ENCODE data around the gene ABITRAM.
"Not testable (repeated sequence)": the region's sequence is repeated elsewhere in the genome, so short reads cannot be mapped to it uniquely, and the experiment has no call there.

ABITRAM gene

DNA sequence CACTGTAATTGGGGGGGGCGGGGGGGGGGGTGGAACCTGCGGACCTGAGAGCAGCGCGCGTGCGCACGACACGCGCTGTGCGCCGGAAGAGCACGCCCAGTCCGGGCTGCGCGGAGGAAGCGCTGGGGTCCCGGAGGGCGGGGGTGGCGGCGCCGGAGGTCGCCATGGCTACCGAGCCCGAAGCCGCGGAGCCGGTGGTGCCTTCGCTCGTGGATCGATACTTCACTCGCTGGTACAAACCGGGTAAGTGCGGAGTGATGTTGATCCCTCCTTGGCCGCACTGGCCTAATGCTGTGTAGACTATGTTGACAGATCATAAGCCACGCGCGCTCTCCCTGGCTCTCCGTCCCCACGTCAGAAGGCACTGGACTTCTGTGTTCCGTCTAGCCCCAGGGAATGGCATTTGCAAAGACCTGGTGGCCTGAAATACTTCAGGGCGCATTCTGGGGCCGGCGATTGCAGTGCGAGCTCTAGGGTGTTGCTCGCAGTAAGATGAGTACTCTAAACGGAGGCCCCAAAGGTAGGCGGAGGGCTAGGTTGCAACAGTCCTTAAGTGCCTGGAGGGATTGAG, at the start of gene ABITRAM:
ABITRAM (plus strand) TSS at position 78 of the 571 bp plus-strand sequence; CDS start at position 165, 87 bp downstream.
- DNase-seq, result peak in 45 of 51 donors; percentile 42 to 98 (median 79)

DNA sequence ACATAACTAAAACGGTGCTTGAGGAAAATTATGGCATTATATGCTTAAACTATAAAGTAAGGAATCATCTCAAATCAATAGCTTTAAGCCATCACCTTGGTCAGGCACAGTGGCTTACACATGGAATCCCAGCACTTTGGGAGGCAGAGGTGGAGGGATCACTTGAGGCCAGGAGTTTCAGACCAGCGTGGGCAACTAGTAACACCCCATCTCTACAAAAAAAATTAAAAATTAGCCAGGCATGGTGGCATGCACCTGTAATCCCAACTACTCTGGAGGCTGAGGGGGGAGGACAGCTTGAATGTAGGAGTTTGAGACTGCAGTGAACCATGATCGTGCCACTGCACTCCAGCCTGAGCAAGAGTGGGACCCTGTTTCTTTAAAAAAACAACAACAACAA, 49.5 kb upstream of the ABITRAM start:
- no peak for DNase-seq

DNA sequence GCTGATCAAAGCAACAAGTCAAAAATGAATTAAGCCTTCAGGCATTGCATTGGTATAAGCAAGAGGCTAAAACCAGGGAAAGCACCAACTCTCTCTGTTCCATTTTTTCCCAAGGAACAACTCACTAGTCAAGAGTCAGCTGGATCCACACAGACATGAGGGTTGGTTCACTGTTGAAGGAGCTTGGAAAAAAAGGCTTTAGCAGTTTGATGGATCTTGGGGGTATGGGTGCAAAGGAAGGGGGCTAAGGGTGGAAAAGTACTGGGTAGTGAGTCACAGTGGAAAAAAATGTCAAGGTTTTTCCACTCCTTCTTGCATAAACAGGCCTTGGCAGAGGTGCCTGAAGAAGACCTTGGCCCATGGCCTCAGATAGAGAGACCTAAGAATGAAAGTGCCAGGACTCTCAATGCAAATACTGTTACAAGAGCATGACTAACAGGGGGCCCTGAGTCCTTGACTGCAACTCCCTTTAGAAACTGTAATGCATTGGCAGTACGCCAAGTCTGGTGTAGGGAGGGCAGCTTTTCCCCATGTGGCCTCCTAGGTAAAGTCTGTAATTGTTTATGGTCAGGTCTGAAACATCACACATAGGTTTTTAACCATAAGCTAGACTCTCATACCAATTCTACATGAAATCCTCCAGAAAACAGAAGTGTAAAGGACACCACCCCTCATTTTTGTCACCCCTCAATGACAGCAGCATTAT, 48.4 kb upstream of the ABITRAM start:
- no peak for DNase-seq

GRCh38 chr9:108886594-108887271, 47.5 kb upstream of the ABITRAM start:
- not testable (repeated sequence) for DNase-seq

- no peak for DNase-seq
Measured at GRCh38 chr9:108889649-108890067, 44.5 kb upstream of the ABITRAM start.

DNA sequence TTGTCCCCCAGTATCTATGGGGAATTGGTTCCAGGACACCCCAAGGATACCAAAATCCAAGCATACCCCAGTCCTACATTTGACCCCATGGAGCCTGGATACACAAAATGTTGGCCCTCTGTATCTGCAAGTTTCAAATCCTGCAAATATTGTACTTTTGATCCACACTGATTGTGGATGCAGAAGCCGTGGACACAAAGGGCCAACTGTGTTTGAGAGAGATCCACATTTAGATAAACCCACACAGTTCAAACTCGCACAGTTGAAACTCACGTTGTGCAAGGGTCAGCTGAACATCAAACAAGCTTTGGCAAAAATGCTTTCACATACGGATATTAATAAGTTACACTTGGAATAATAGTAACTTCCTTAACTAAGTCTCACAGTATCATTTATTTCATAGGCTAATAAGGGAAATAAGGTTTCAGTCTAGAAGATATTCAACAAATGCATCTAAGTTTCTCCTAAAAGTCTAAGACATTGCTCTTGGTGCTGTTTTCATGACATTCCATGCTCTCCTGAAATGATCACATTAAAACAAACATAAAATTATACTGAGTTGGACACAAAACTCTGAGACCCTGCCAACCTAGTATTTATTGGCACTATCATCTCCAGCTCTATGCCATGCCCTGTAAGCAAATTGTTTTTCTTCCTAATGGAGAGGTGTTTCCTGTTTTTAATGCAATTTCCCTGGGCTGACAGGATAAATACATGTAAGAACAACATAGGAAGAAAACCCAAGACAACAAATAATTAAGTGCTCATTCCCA, 39.8 kb upstream of the ABITRAM start:
- no peak for DNase-seq

DNA sequence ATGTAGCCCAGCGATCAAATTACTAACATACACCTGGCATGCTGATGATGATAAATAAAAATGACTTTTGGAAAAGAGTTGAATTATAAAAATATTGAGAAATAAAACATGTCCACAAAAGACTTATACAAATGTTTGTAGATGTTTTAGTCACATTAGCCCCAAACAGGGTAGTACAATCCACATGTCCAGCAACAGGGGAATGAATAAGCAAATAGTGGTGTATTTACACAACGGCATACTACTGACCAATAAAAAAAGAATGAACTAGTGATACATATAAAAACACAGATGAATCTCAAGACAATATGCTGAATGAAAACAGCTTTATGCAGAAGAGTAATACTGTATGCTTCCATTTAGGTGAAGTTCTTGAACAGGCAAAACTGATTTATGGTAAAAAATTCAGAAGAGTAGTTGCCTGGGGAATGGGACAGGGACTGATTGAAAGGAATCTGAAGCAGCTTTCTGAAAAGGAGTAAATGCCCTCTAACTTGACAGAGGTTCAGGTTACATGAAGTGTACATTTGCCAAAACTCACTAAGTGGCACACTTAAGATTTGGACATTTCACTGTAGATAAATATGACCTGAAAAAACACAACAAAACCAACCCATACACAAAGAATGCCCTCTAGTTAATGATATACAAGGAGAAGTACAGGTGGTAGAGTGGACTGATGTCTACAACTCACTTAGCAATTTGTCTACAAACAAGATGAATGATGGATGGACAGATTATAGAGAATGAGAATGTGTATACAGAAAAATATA, 36.7 kb upstream of the ABITRAM start:
- DNase-seq, result no peak

DNA sequence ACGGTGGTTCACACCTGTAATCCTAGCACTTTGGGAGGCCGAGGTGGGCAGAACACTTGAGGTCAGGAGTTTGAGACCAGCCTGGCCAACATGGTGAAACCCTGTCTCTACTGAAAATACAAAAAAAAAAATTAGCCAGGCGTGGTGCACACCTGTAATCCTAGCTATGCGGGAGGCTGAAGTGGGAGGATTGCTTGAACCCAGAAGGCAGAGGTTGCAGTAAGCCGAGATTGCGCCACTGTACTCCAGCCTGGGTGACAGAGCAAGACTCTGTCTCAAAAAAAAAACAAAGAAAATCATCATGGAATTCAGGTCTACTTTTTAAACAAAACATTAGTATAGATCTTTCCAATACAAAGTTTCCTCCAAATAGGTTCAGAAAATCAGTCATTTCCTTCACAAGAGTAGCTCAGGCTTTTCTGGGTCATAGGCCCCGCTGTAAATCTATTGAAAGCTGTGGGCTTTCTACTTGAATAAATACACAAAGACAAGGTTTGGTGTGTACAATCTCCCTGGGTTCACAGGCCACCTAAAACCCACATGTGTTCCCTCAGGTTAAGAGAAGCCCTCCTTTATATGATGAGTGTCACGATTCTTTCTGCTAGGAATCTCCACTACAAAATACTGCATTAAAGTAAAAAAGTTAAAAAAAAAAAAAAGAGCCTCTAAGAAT, 35.0 kb upstream of the ABITRAM start:
- not testable (repeated sequence) for DNase-seq

DNA sequence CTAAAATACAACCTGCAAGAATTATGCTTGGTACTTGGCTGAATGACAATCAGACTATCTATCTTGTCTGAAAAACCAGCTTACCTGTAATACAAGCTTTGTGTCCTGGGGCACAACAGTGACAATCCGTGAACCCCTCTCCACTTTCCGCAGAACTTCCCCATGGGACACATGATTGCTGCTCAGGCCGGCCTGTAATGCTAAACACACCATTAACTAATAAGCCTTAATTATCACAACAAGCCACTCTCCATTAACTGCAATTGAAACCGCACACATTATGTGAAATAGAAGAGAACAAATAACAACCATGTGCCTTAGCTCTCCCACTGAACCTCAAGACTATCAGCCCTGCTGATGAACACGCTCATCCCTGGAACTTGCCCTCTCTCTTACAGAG, 34.0 kb upstream of the ABITRAM start:
- no peak for DNase-seq

DNA sequence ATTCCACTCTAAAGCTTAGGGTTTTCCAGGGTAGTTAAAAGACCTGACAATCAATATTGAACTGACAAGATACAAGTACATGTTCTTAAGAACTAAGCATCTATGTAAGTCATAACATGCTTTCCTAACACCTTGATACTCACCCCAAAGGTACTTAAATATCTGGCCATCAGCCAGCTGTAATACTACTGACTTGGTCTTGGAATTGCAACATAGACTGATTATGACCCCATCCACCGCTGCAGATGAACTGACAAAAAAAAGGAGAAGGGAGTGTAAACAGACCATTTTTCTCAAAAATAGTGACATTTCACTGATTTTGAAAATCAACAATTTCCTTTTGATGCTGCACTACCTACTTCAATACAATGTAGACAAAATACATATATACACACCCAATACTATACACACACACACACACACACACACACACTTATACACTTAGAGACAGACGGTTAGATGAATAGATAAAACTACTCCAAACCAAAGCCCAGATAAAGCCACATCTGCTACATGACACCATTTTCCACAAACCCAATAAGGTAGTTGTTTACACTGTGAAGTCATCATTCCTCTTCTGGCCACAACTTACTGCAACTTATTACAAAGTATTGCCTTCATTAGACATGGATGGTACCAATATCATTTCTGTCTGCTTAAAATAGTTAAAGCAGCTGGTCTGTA, 30.6 kb upstream of the ABITRAM start:
- DNase-seq, result no peak

GRCh38 chr9:108904161-108904560, 30.0 kb upstream of the ABITRAM start:
- no peak for DNase-seq

GRCh38 chr9:108905494-108905893, 28.7 kb upstream of the ABITRAM start:
- DNase-seq, result no peak

- no peak for DNase-seq
Measured at GRCh38 chr9:108910402-108910801, 23.8 kb upstream of the ABITRAM start.

GRCh38 chr9:108910914-108911313, 23.3 kb upstream of the ABITRAM start:
- no peak for DNase-seq

GRCh38 chr9:108911820-108912219, 22.4 kb upstream of the ABITRAM start:
- no peak for DNase-seq

- DNase-seq, result no peak
Measured at GRCh38 chr9:108913391-108913790, 20.8 kb upstream of the ABITRAM start.

DNA sequence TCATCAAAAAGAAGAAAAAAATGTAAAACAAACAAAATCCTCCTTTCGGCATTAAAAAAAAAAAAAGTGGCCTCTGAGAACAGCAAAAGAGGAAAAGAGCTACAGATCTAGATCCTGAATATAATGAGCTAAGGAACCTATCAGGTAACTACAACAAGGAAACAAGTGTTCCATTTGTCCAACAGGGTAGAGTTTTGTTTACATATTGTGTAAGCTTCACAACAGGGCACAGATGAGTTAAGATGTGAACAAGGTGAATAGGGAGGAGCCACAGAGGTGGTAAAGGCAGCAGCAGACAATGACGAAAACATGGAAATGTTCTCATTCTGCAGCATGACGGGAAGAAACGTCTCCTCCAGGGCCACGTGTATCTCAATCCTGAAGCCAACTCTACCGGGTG, 14.7 kb upstream of the ABITRAM start:
- no peak for DNase-seq

DNA sequence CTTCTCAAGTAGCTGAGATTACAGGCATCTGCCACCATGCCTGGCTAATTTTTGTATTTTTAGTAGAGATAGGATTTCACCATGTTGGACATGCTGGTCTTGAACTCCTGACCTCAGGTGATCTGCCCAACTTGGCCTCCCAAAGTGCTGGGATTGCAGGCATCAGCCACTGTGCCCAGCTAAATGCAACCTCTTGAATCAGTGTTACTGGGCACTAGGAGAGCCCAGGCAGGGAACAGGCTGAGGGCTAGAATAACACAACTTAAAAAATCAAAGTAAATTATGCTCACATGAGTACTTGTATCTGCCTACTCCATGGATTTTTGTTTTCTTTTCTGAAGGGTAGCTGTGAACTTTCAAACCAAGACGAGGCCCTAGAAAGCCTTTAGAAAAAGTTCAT, 13.8 kb upstream of the ABITRAM start:
- not testable (repeated sequence) for DNase-seq

- DNase-seq, result no peak
Measured at GRCh38 chr9:108921200-108921599, 13.0 kb upstream of the ABITRAM start.

DNA sequence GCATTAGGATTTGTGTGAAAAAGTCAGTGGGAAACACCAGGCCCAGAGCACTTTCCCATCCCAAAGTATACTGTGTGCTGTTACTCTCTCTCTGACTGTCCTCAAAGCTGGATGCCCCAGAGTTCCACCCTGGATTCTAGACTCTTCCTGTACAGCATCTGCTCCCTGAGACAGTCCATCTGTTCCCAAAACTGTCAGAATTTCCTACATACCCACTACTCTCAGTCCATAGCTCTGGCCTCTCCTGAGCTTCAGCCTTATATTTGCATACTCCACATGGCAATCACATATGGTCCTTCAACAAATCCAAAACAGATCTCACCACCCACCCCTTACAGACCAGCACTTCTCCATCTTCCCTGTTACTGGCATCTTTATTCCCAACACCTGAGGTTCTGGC, 9.7 kb upstream of the ABITRAM start:
- no peak for DNase-seq

All from hypothalamus (tissue), 51 donors.